Skeletal muscle tissue (tissue), 4 donors: ENCODE data around the gene STBD1. TPM values are rescaled to one million over a fixed set of nuclear protein-coding genes. Genes with fewer than 3 reads are reported as not detected.

ENCODE experiments used
- H3K27ac ChIP-seq: one replicate; pipeline ENCODE4 v1.7.0; 2013; ENCODE audit warnings: mild to moderate bottlenecking, low read depth, low read length, inconsistent platforms
- H3K27me3 ChIP-seq, 3 donors: one replicate each; pipeline ENCODE4 v1.7.0; 2013; ENCODE audit warnings: low read length in 3 of 3; ENCODE audit not compliant: control insufficient read depth in 3 of 3, insufficient read depth in 3 of 3
- H3K36me3 ChIP-seq, 3 donors: one replicate each; pipeline ENCODE4 v1.7.0; 2013; ENCODE audit warnings: low read length in 3 of 3; ENCODE audit not compliant: control insufficient read depth in 3 of 3, insufficient read depth in 3 of 3
- H3K4me1 ChIP-seq, 3 donors: one replicate each; pipeline ENCODE4 v1.7.0; 2013; ENCODE audit warnings: low read length in 3 of 3, mild to moderate bottlenecking in 3 of 3; ENCODE audit not compliant: control insufficient read depth in 3 of 3, insufficient read depth in 3 of 3
- H3K4me3 ChIP-seq, 3 donors: one replicate each; pipeline ENCODE4 v1.7.0; 2013; ENCODE audit warnings: low read length in 3 of 3
- H3K9ac ChIP-seq, 3 donors: one replicate each; pipeline ENCODE4 v1.7.0; 2013; ENCODE audit warnings: low read length in 3 of 3, mild to moderate bottlenecking in 3 of 3, moderate library complexity in 2 of 3, low read depth in 1 of 3
- H3K9me3 ChIP-seq, 3 donors: one replicate each; pipeline ENCODE4 v1.7.0; 2013; ENCODE audit warnings: low read length in 3 of 3; ENCODE audit not compliant: control insufficient read depth in 3 of 3
- total RNA-seq: library from RNA; depleted of rRNA; stranded (reverse); fragments of >200 nt; gene quantifications from one replicate; pipeline ENCODE4 v1.2.3, GENCODE V29; 2014
- donor health status: Osteomylitis.

STBD1 gene
- total RNA-seq, 1 donor from 2014 or later: 27.1 TPM

GRCh38 chr4:76313547-76313946 is 7.0 kb downstream of the STBD1 start:
- peaks cover 9 to 21% (median 17%) of the 10 kb centered on the region in 3 donors for H3K36me3 ChIP-seq
- no peaks in the 10 kb centered on the region for H3K9me3 ChIP-seq
- H3K27ac ChIP-seq: no peak overlapping the region
- H3K4me3 ChIP-seq: no peak overlapping the region
- H3K27me3 ChIP-seq: no peaks in the 10 kb centered on the region
- no peak overlapping the region for H3K9ac ChIP-seq
- H3K4me1 ChIP-seq: peaks cover 27 to 33% (median 30%) of the 10 kb centered on the region in 3 donors

- Histone ChIP-seq H3K4me3 (no peak overlapping the region), H3K27ac (no peak overlapping the region), H3K9ac (no peak overlapping the region), H3K36me3 (peaks cover 3 to 5% (median 4%) of the 10 kb centered on the region in 3 donors), H3K4me1 (peaks cover 11 to 17% (median 13%) of the 10 kb centered on the region in 3 donors), H3K9me3 (no peaks in the 10 kb centered on the region), H3K27me3 (no peaks in the 10 kb centered on the region)
These were observed 8.9 kb downstream of the STBD1 start for GRCh38 chr4:76315267-76315918.

- no peak overlapping the region for H3K9ac ChIP-seq
- no peak overlapping the region for H3K4me3 ChIP-seq
- H3K36me3 ChIP-seq: no peaks in the 10 kb centered on the region
- H3K9me3 ChIP-seq: no peaks in the 10 kb centered on the region
- no peaks in the 10 kb centered on the region for H3K27me3 ChIP-seq
- H3K4me1 ChIP-seq: peaks cover 7 to 12% (median 8%) of the 10 kb centered on the region in 3 donors
- no peak overlapping the region for H3K27ac ChIP-seq
These were observed 9.6 kb downstream of the STBD1 start for GRCh38 chr4:76316131-76316530.

- Histone ChIP-seq H3K4me1 (no peaks in the 10 kb centered on the region), H3K27me3 (no peaks in the 10 kb centered on the region), H3K36me3 (no peaks in the 10 kb centered on the region), H3K9me3 (peaks cover 0 to 7% (median 2%) of the 10 kb centered on the region in 3 donors), H3K9ac (no peak overlapping the region), H3K27ac (no peak overlapping the region), H3K4me3 (no peak overlapping the region)
These were observed 15.7 kb downstream of the STBD1 start for GRCh38 chr4:76322236-76322635.

GRCh38 chr4:76325072-76325471 is 18.5 kb downstream of the STBD1 start:
- H3K9ac ChIP-seq: no peak overlapping the region
- H3K4me1 ChIP-seq: no peaks in the 10 kb centered on the region
- no peaks in the 10 kb centered on the region for H3K27me3 ChIP-seq
- peaks cover 0 to 7% (median 2%) of the 10 kb centered on the region in 3 donors for H3K9me3 ChIP-seq
- no peak overlapping the region for H3K27ac ChIP-seq
- no peak overlapping the region for H3K4me3 ChIP-seq
- no peaks in the 10 kb centered on the region for H3K36me3 ChIP-seq

GRCh38 chr4:76326515-76326914 is 20.0 kb downstream of the STBD1 start:
- no peak overlapping the region for H3K4me3 ChIP-seq

GRCh38 chr4:76334885-76335284 is 28.4 kb downstream of the STBD1 start:
- Histone ChIP-seq H3K36me3 (no peaks in the 10 kb centered on the region), H3K9me3 (no peaks in the 10 kb centered on the region), H3K4me1 (no peaks in the 10 kb centered on the region), H3K4me3 (no peak overlapping the region), H3K27me3 (no peaks in the 10 kb centered on the region), H3K9ac (no peak overlapping the region), H3K27ac (no peak overlapping the region)

More at GRCh38 chr4:76326515-76326914, 20.0 kb downstream of the STBD1 start:
- no peaks in the 10 kb centered on the region for H3K36me3 ChIP-seq
- H3K9ac ChIP-seq: no peak overlapping the region
- peaks cover 0 to 7% (median 2%) of the 10 kb centered on the region in 3 donors for H3K9me3 ChIP-seq
- no peaks in the 10 kb centered on the region for H3K27me3 ChIP-seq
- no peaks in the 10 kb centered on the region for H3K4me1 ChIP-seq
- no peak overlapping the region for H3K27ac ChIP-seq

- Histone ChIP-seq H3K27ac (no peak overlapping the region), H3K27me3 (no peaks in the 10 kb centered on the region), H3K4me1 (peaks cover 0 to 3% (median 0%) of the 10 kb centered on the region in 3 donors), H3K9me3 (no peaks in the 10 kb centered on the region), H3K36me3 (no peaks in the 10 kb centered on the region), H3K4me3 (no peak overlapping the region), H3K9ac (no peak overlapping the region)
These were observed 32.8 kb downstream of the STBD1 start for GRCh38 chr4:76339364-76339763.

GRCh38 chr4:76341063-76341462 is 34.5 kb downstream of the STBD1 start:
- Histone ChIP-seq H3K27me3 (no peaks in the 10 kb centered on the region), H3K4me1 (peaks cover 0 to 3% (median 0%) of the 10 kb centered on the region in 3 donors), H3K4me3 (no peak overlapping the region), H3K36me3 (no peaks in the 10 kb centered on the region), H3K9ac (no peak overlapping the region), H3K27ac (no peak overlapping the region), H3K9me3 (no peaks in the 10 kb centered on the region)

GRCh38 chr4:76342191-76342590 is 35.7 kb downstream of the STBD1 start:
- Histone ChIP-seq H3K27ac (no peak overlapping the region), H3K36me3 (no peaks in the 10 kb centered on the region), H3K4me1 (peaks cover 0 to 3% (median 0%) of the 10 kb centered on the region in 3 donors), H3K4me3 (no peak overlapping the region), H3K9me3 (no peaks in the 10 kb centered on the region), H3K9ac (no peak overlapping the region), H3K27me3 (no peaks in the 10 kb centered on the region)
